NCI-H748 treated with DMSO at 0.1 percent for 48 hours (cell line): Measurements from ENCODE around the gene B3GNT3.

Experiments used
- DNase-seq: peaks from one replicate; lab custom pipeline; 2025; lab: John Stamatoyannopoulos, UW

Gene B3GNT3

GRCh38 chr19:17834350-17835181 lies 39.6 kb downstream of the B3GNT3 start:
- no peak for DNase-seq

GRCh38 chr19:17835182-17836006 lies 40.5 kb downstream of the B3GNT3 start:
- DNase-seq = no peak

- DNase-seq = no peak
These were observed 41.6 kb downstream of the B3GNT3 start for GRCh38 chr19:17836530-17836929.

- DNase-seq = no peak
These were observed 43.0 kb downstream of the B3GNT3 start for GRCh38 chr19:17837972-17838371.

GRCh38 chr19:17840019-17840418 lies 45.1 kb downstream of the B3GNT3 start:
- DNase-seq = no peak

- DNase-seq = no peak
These were observed 46.5 kb downstream of the B3GNT3 start for GRCh38 chr19:17841371-17841809.

- DNase-seq = peak; percentile 62
These were observed 47.1 kb downstream of the B3GNT3 start for GRCh38 chr19:17841810-17842662.

- no peak for DNase-seq
These were observed 47.8 kb downstream of the B3GNT3 start for GRCh38 chr19:17842663-17843291.

- no peak for DNase-seq
These were observed 48.4 kb downstream of the B3GNT3 start for GRCh38 chr19:17843292-17843827.

- DNase-seq = no peak
These were observed 49.1 kb downstream of the B3GNT3 start for GRCh38 chr19:17843908-17844490.

GRCh38 chr19:17846146-17846545 lies 51.2 kb downstream of the B3GNT3 start:
- no peak for DNase-seq

GRCh38 chr19:17847538-17848366 lies 52.8 kb downstream of the B3GNT3 start, which contains the start of gene JAK3:
Gene JAK3, minus strand, starts transcription at chr19:17847982. Its CDS starts 3,565 bp downstream, at chr19:17844417.
- no peak for DNase-seq

GRCh38 chr19:17848595-17849292 lies 53.8 kb downstream of the B3GNT3 start:
- no peak for DNase-seq

GRCh38 chr19:17854061-17854460 lies 59.1 kb downstream of the B3GNT3 start:
- DNase-seq = no peak

- DNase-seq = peak; percentile 48
These were observed 60.6 kb downstream of the B3GNT3 start for GRCh38 chr19:17855280-17856152.

GRCh38 chr19:17859533-17860330 lies 64.8 kb downstream of the B3GNT3 start, which contains the start of gene RPL18A:
Gene RPL18A, plus strand, starts transcription at chr19:17859910. Its CDS starts 47 bp downstream, at chr19:17859957.
- DNase-seq = peak; percentile 90

GRCh38 chr19:17860331-17860992 lies 65.5 kb downstream of the B3GNT3 start:
- no peak for DNase-seq
